Temporal lobe (tissue), 1 donor: Measurements from ENCODE around the gene LYPD3. TPM values are rescaled to one million over a fixed set of nuclear protein-coding genes. Genes with fewer than 3 reads are reported as not detected.

Experiments
- total RNA-seq: library from RNA; depleted of rRNA; stranded (reverse); fragments of >200 nt; gene quantifications from one replicate; pipeline ENCODE4 v1.2.3, GENCODE V29; 2014

The LYPD3 gene
- total RNA-seq, 1 donor from 2014 or later = 0.49 TPM

Other genes starting within 250 kb of the LYPD3 start
- not detected for gene PSG9, start 196.1 kb downstream of the LYPD3 start, total RNA-seq
- gene CD177, start 111.9 kb downstream of the LYPD3 start, total RNA-seq = 0.74 TPM
- gene TEX101, start 50.7 kb downstream of the LYPD3 start, total RNA-seq = not detected
- gene PHLDB3, start 39.1 kb upstream of the LYPD3 start, total RNA-seq = 1.5 TPM
- 17.0 TPM for gene ETHE1, start 61.6 kb upstream of the LYPD3 start, total RNA-seq
- gene ZNF575, start 67.6 kb upstream of the LYPD3 start, total RNA-seq = 0.49 TPM
- gene XRCC1, start 109.9 kb upstream of the LYPD3 start, total RNA-seq = 12.0 TPM
- gene PINLYP, start 110.2 kb upstream of the LYPD3 start, total RNA-seq = 7.4 TPM
- gene IRGQ, start 130.5 kb upstream of the LYPD3 start, total RNA-seq = 92.0 TPM
- 5.2 TPM for gene ZNF576, start 131.0 kb upstream of the LYPD3 start, total RNA-seq
- gene SRRM5, start 146.5 kb upstream of the LYPD3 start, total RNA-seq = not detected
- 106 TPM for gene ZNF428, start 154.0 kb upstream of the LYPD3 start, total RNA-seq
- 105 TPM for gene CADM4, start 174.2 kb upstream of the LYPD3 start, total RNA-seq
- 6.6 TPM for gene PLAUR, start 204.6 kb upstream of the LYPD3 start, total RNA-seq